Right atrium auricular region (tissue), 2 donors: ENCODE results near the gene EIF2AK2. TPM values are rescaled to one million over a fixed set of nuclear protein-coding genes. Genes with fewer than 3 reads are reported as not detected.

ENCODE experiments used
- DNase-seq: peaks from one replicate; pipeline ENCODE4 v3.0.0-alpha.2; 2019; ENCODE audit warnings: low spot score
- H3K27ac ChIP-seq, 2 donors: fragments of 200-600 bp; sonication (generic); 1 replicate in 1 of 2; 2 replicates in 1 of 2; pipeline ENCODE4 v1.5.1; 2016 to 2019
- H3K27me3 ChIP-seq, 2 donors: fragments of 200-600 bp; sonication (generic); one replicate each; pipeline versions ENCODE4 v1.5.1 to v1.6.0; 2017 to 2019
- H3K36me3 ChIP-seq: fragments of 200-600 bp; sonication (generic); one replicate; pipeline ENCODE4 v1.5.1; 2016
- H3K4me1 ChIP-seq, 2 donors: fragments of 200-600 bp; sonication (generic); one replicate each; pipeline versions ENCODE4 v1.5.1 to v1.6.0; 2017 to 2019
- H3K4me3 ChIP-seq, 2 donors: fragments of 200-600 bp; sonication (generic); 1 replicate in 1 of 2; 2 replicates in 1 of 2; pipeline ENCODE4 v1.5.1; 2017 to 2019; ENCODE audit warnings: mild to moderate bottlenecking in 1 of 2, moderate library complexity in 1 of 2
- H3K9me3 ChIP-seq, 2 donors: fragments of 200-600 bp; sonication (generic); one replicate each; pipeline ENCODE4 v1.5.1; 2019
- CTCF ChIP-seq, 2 donors: fragments of 200-600 bp; sonication (generic); IDR thresholded peaks; one replicate each; pipeline ENCODE4 v1.5.1; 2019; ENCODE audit warnings: antibody characterized with exemption in 2 of 2
- total RNA-seq, 2 donors: library from RNA; depleted of rRNA; stranded (reverse); fragments of >200 nt; gene quantifications; one replicate each; pipeline ENCODE4 v1.1.0, GENCODE V29; 2016

EIF2AK2 gene
- total RNA-seq, 2 donors from 2014 or later, result 12.5 to 13.4 TPM

GRCh38 chr2:37061776-37062175 lies 95.0 kb downstream of the EIF2AK2 start:
- Histone ChIP-seq H3K4me1 (no peaks in the 10 kb centered on the region), H3K27ac (no peak overlapping the region), H3K27me3 (no peaks in the 10 kb centered on the region), H3K9me3 (no peaks in the 10 kb centered on the region), H3K36me3 (peaks cover 74% of the 10 kb centered on the region), H3K4me3 (no peak overlapping the region)
- no peak for DNase-seq
- TF ChIP-seq CTCF (IDR thresholded peaks at IDR 0.05), result no peak

GRCh38 chr2:37061013-37061711 lies 95.6 kb downstream of the EIF2AK2 start:
- Histone ChIP-seq H3K4me1 (no peaks in the 10 kb centered on the region), H3K4me3 (no peak overlapping the region), H3K9me3 (no peaks in the 10 kb centered on the region), H3K27ac (no peak overlapping the region), H3K36me3 (peaks cover 80% of the 10 kb centered on the region), H3K27me3 (no peaks in the 10 kb centered on the region)
- TF ChIP-seq CTCF (IDR thresholded peaks at IDR 0.05), result no peak
- no peak for DNase-seq

- Histone ChIP-seq H3K4me3 (no peak overlapping the region), H3K9me3 (no peaks in the 10 kb centered on the region), H3K27ac (no peak overlapping the region), H3K27me3 (no peaks in the 10 kb centered on the region), H3K36me3 (peaks cover 82% of the 10 kb centered on the region), H3K4me1 (no peaks in the 10 kb centered on the region)
- no peak for TF ChIP-seq CTCF (IDR thresholded peaks at IDR 0.05)
- no peak for DNase-seq
Observed at GRCh38 chr2:37060446-37060845, 96.3 kb downstream of the EIF2AK2 start.

GRCh38 chr2:37059841-37060240 lies 96.9 kb downstream of the EIF2AK2 start:
- H3K9me3 ChIP-seq, result no peaks in the 10 kb centered on the region
- no peak for DNase-seq

GRCh38 chr2:37052600-37053332 lies 104.0 kb downstream of the EIF2AK2 start:
- Histone ChIP-seq H3K4me3 (no peak overlapping the region), H3K36me3 (peaks cover 47% of the 10 kb centered on the region), H3K4me1 (no peaks in the 10 kb centered on the region), H3K9me3 (no peaks in the 10 kb centered on the region), H3K27ac (no peak overlapping the region), H3K27me3 (no peaks in the 10 kb centered on the region)
- TF ChIP-seq CTCF (IDR thresholded peaks at IDR 0.05), result no peak
- no peak for DNase-seq

More at GRCh38 chr2:37059841-37060240, 96.9 kb downstream of the EIF2AK2 start:
- Histone ChIP-seq H3K27me3 (no peaks in the 10 kb centered on the region), H3K4me1 (no peaks in the 10 kb centered on the region), H3K36me3 (peaks cover 76% of the 10 kb centered on the region), H3K4me3 (no peak overlapping the region), H3K27ac (no peak overlapping the region)
- TF ChIP-seq CTCF (IDR thresholded peaks at IDR 0.05), result no peak

Other genes starting within 250 kb of the EIF2AK2 start
- gene STRN, start 190.4 kb downstream of the EIF2AK2 start, total RNA-seq, result 10 to 100 TPM; 29.2 to 34.5 TPM
- 10 to 100 TPM; 16.4 to 17.6 TPM for gene HEATR5B, start 72.6 kb downstream of the EIF2AK2 start, total RNA-seq
- gene GPATCH11, start 72.5 kb downstream of the EIF2AK2 start, total RNA-seq, result 1 to 10 TPM; 3.8 to 6.0 TPM
- not detected for gene SULT6B1, start 31.7 kb upstream of the EIF2AK2 start, total RNA-seq
- 10 to 100 TPM; 21.1 to 37.9 TPM for gene CEBPZOS, start 39.5 kb upstream of the EIF2AK2 start, total RNA-seq
- gene CEBPZ, start 74.6 kb upstream of the EIF2AK2 start, total RNA-seq, result 10 to 100 TPM; 23.5 to 27.5 TPM
- gene NDUFAF7, start 74.7 kb upstream of the EIF2AK2 start, total RNA-seq, result 10 to 100 TPM; 10.1 to 16.2 TPM
- gene PRKD3, start 167.9 kb upstream of the EIF2AK2 start, total RNA-seq, result 10 to 100 TPM; 13.0 to 20.6 TPM
- 10 to 100 TPM in 1 of 2 donors, 1 to 10 TPM in 1; 1.1 to 10.1 TPM for gene QPCT, start 187.7 kb upstream of the EIF2AK2 start, total RNA-seq